BE2C (cell line): ENCODE data around the gene ATXN10.

Experiments used
- DNase-seq: peaks from one replicate; pipeline ENCODE4 v3.0.0-alpha.2; 2020
- H3K27me3 ChIP-seq: fragments of 250-450 bp; sonication (Bioruptor Pico); 2 replicates; pipeline ENCODE4 v1.5.1; 2020; ENCODE audit warnings: mild to moderate bottlenecking
- H3K36me3 ChIP-seq: fragments of 250-450 bp; sonication (Bioruptor Pico); 2 replicates; pipeline ENCODE4 v1.5.1; 2020; ENCODE audit warnings: mild to moderate bottlenecking
- H3K4me1 ChIP-seq: fragments of 250-450 bp; sonication (Bioruptor Pico); 2 replicates; pipeline ENCODE4 v1.5.1; 2020
- H3K4me3 ChIP-seq: 2 replicates; pipeline ENCODE4 v1.5.1; 2011; ENCODE audit warnings: low read depth, low read length
- H3K9me3 ChIP-seq: fragments of 250-450 bp; sonication (Bioruptor Pico); 2 replicates; pipeline ENCODE4 v1.5.1; 2020
- TF ChIP-seq, protein P1 (sequence below): IDR thresholded peaks from 2 replicates; pipeline ENCODE4 v1.5.1; 2012; ENCODE audit warnings: mild to moderate bottlenecking, low read depth, low read length

Gene ATXN10

DNA sequence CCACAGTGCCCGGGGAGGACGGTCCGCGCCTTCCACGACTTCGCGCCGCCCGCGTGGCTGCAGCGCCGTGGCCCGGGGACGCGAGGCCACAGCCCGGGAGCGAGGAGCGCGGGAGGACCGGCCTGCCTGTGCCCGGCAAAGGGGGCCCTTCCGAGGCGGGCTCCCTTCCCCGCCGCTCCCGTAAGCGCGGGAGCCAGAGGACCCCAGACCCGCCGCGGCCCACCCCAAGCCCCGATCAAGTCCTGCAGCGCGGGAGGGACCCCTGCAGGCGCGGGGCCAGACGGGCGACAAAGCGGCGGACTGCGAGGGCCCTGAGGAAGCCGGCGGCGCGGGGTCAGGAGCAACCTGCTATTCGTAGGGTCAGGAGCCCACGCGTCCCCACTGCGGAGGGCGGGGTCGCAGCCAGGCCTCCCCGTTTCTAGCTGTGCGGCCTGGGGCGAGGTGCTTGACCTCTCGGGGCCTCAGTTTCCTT, 195.0 kb downstream of the ATXN10 start:
- Histone ChIP-seq H3K27me3 (peaks cover 32% of the 10 kb centered on the region), H3K9me3 (no peaks in the 10 kb centered on the region), H3K4me3 (no peak overlapping the region), H3K4me1 (no peaks in the 10 kb centered on the region), H3K36me3 (no peaks in the 10 kb centered on the region)
- TF ChIP-seq, protein P1, sequence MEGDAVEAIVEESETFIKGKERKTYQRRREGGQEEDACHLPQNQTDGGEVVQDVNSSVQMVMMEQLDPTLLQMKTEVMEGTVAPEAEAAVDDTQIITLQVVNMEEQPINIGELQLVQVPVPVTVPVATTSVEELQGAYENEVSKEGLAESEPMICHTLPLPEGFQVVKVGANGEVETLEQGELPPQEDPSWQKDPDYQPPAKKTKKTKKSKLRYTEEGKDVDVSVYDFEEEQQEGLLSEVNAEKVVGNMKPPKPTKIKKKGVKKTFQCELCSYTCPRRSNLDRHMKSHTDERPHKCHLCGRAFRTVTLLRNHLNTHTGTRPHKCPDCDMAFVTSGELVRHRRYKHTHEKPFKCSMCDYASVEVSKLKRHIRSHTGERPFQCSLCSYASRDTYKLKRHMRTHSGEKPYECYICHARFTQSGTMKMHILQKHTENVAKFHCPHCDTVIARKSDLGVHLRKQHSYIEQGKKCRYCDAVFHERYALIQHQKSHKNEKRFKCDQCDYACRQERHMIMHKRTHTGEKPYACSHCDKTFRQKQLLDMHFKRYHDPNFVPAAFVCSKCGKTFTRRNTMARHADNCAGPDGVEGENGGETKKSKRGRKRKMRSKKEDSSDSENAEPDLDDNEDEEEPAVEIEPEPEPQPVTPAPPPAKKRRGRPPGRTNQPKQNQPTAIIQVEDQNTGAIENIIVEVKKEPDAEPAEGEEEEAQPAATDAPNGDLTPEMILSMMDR = no peak
- peak; percentile 24 for DNase-seq

DNA sequence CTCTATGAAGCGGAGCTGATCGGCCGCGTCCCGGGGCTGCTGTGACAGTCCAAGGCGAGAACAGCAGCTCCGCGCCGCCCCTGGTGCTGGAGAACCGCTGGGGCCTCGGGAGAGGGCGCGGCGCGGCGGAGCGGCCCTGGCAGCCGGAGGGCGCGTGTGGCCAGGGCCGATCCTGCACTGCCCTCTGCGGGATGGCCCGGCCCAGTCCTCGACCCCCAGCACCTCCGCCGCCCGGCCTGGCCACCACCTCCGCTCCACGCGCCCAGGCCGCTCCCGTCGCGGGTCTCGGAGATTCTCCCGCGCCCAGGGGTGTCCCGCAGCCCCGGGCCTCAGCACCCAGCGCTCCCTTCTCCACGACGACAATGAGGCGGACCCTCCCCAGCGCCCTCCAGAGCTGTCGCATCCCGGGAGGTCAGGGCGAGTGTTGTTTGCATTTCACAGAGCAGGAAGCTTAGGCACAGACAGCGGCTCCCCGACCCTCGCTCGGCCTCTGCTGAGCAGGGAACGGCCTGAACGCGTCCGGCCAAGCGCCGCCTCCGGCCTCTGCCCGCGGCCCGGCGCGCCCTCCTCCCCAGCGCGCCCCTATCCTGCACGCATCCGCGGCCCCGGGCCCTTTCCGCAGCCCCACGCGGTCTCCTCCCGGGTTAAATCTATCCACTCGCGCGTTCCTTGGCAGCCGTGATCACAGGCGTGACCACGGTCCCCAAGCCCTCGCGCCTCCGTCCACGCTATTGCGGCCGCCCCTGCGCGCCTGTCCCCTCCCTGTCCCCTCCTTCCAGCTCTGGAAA, 195.7 kb downstream of the ATXN10 start:
- TF ChIP-seq, protein P1 = 0 out of 2 replicates have a peak, but pooled peaks have one; percentile 9
- Histone ChIP-seq H3K4me1 (no peaks in the 10 kb centered on the region), H3K36me3 (no peaks in the 10 kb centered on the region), H3K4me3 (no peak overlapping the region), H3K27me3 (peaks cover 32% of the 10 kb centered on the region), H3K9me3 (no peaks in the 10 kb centered on the region)
- peak; percentile 49 for DNase-seq

DNA sequence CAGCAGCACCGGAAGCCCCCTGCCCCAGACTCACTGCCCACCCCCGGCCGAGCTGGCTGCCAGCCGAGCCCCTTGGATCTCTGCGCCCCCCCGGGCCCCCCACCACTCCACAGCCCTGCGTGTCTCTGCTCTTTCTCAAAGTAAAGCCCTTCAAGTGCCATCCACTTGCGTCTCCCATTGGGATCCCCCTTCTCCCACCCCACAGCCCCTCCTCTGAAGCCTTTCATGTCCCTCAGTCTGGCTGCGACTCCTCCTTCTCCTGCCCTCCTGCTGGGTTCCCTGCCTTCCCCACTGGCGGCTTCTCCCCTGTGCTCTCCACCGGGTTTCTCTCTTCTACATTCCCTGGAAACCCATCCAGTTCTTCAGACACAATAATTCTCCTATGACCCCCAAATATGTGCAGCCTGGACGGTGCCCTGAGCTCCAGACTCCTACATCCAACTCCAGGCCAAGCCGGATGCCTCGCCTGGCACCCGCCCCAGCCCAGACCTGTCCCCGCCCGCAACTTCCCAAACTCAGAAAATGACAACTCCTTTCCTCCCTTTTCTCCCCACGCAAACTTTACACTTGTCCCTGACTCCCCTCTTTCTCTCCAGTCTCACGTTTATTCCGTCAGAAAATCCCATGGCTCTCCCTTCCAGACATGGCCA, 196.4 kb downstream of the ATXN10 start:
- TF ChIP-seq, protein P1 = no peak
- DNase-seq = no peak
- Histone ChIP-seq H3K36me3 (no peaks in the 10 kb centered on the region), H3K4me1 (no peaks in the 10 kb centered on the region), H3K4me3 (no peak overlapping the region), H3K9me3 (no peaks in the 10 kb centered on the region), H3K27me3 (peaks cover 32% of the 10 kb centered on the region)

- no peak overlapping the region for H3K4me3 ChIP-seq
- TF ChIP-seq, protein P1 = no peak
- H3K36me3 ChIP-seq = no peaks in the 10 kb centered on the region
- peaks cover 32% of the 10 kb centered on the region for H3K27me3 ChIP-seq
- no peak for DNase-seq
- no peaks in the 10 kb centered on the region; the same call in 1 of the 2 replicates for H3K9me3 ChIP-seq
- H3K4me1 ChIP-seq = no peaks in the 10 kb centered on the region
Observed at GRCh38 chr22:45868571-45869339, 197.1 kb downstream of the ATXN10 start.

- no peaks in the 10 kb centered on the region; the same call in 1 of the 2 replicates for H3K9me3 ChIP-seq
- no peaks in the 10 kb centered on the region for H3K36me3 ChIP-seq
- H3K4me3 ChIP-seq = no peak overlapping the region
- TF ChIP-seq, protein P1 = no peak
- DNase-seq = no peak
- no peaks in the 10 kb centered on the region for H3K4me1 ChIP-seq
- peaks cover 32% of the 10 kb centered on the region for H3K27me3 ChIP-seq
Observed at GRCh38 chr22:45869340-45869847, 197.8 kb downstream of the ATXN10 start.
